NCI-H446 treated with DMSO at 0.1 percent for 48 hours (cell line): Measurements from ENCODE around the gene SPNS2.

Experiments
- DNase-seq: peaks from one replicate; lab custom pipeline; 2025; lab: John Stamatoyannopoulos, UW

SPNS2 gene

DNA sequence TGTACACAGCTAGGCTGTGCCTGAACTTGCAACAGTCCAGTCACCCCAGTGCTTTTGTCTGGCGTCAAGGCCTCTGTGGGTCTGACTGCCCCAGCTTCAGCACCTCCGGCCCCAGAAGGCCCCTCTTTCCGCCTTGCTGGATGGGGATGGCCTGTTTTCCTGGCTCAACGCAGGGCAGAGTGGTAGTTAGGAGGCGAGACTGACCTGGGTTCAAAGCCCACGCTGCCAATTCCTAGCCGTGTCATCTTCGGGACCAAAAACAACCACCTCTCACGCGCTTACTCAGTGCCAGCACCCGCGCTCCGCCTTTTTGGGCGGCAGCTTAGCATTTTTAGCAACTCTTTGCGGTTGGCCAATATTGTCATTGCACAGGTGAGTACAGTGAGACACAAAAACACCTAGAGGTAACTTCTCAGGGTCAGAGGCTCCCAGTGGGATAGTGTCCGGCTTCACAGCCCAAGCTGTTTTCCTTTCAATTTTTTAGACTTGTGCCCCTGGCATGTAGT lies 51.9 kb downstream of the SPNS2 start:
- no peak for DNase-seq

DNA sequence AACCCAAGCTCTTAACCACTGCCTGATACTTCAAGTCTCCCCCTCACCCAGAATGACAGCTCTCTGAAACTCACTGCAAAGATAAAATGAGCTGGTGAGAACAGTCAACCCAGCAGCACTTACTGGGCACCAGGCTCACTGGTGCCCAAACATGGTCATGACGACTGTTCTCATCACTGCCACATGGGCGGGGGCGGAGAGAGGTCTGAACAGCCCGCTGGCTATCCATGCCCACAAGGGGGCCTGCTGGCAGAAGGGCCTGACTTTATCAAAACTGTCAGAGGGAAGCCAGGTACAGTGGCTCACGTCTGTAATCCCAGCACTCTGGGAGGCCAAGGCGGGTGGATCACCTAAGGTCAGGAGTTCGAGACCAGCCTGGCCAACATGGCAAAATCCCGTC lies 52.5 kb downstream of the SPNS2 start:
- DNase-seq: no peak

DNA sequence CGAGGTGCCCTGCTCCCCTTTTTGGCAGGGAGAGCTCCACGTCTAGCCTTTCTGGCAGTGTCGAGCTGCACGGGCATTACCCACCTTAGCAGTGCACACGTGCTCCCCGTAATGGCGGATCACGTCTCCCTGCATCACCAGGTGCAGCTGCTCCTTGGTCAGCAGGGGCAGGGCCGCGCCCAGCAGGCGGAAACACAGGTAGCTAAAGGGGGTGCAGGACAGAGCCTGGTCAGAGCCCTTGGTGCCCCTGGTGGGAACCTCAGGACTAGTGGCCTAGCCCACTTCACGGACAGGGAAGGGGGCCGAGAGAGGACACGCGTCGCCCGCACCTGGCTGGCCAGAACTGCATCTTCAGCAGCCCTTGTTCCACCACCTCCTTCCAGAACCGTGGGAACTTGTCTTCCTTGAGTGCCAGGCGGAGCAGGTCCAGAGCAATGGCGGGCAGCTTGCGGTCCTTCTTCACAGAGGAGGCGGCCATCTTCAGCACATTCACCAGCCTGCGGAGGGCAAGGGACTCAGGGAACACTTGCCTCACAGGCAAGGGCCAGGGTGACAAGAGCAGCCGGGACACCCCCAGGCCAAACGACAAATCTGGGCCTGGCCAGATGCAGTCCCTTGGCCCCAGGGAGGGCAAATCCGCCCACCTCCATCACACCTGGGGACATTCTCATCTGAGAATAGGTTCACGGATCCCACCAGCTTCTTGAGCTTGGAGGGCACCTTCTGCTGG lies 53.3 kb downstream of the SPNS2 start:
- no peak for DNase-seq

DNA sequence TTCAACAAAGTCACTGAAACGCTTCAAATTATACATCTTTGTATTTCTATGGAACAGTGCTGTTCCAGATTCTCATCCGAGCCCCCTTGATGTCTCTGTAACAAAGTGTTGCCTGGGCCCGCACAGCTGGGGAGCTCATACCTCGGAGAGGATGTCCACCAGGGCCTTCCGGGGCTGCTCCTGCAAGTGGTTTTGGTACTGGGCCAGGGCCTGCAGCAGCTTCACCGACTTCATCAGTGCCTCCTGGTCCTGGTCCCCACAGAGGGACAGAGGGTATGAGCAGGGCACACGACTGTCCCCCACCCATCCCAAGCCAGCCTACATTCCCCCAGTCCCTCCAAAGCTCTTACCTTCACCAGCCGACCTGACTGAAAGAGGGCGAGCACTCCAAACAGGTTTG lies 55.0 kb downstream of the SPNS2 start:
- DNase-seq: no peak

DNA sequence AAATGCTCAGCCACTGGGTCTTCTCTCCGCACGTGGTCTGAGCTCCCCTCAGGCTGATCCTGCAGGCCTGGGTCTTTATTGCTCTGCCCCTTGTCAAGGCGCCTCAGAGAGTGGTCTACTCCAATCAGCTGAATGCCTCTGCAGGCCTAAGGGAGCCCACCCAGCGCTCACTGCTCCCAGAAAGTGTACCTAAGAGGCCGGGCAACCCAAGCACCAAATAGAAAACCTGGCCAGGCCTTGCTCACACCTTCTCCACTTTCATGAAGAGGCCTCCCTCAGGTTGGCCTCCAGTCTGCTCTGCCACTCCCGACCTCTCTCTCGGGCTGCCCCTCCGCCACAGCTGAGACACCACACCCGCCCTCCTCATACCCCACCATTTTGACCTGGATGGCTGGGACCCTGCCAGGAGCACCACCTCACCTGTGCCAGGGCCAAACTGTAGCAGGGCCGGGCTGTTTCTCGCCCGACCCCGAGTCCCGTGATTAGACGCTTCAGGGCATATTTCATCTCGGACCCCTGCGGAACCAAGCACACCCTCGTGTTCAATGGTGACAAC lies 55.8 kb downstream of the SPNS2 start:
- no peak for DNase-seq

DNA sequence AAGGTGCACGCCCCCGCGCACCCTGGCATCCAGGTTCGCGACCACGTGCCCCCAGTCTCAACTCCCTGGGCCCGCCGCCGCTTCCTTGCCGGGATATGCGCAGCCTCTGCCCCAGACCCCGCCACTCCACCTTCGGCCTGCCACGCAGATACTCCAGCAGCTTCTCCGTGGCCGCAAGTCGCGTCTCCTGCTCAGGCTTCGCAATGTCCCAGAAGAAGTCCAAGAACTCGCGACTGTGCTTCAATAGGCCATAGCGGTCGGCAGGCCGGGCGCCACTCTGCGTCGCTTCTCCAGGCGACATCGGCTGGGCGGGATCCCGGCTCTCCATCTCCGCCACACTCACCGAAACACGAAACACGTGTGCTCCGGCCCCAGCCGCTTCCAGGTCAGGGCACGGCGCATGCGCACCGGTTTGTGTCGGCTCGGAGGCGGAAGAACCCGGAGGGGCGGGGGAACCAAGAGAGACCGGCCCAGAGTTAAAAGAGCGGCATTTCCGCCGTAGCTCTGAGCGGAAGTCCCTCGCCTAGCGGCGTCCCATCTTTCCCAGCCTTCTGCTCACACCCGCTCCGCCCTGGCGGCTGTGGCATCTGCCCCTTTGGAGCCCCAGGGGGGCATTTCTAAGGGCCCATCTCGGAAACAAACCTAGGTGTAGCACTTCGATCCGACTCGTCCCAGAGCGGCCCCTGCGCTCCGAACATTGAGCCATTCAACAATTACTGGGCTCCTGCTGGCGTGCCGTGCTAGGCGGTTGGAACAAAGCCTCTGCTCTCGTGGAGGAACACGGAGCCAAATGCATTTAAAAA lies 56.5 kb downstream of the SPNS2 start, which contains the start of gene MYBBP1A:
Gene MYBBP1A, minus strand, starts transcription at position 388 of the 803 bp plus-strand sequence. Its CDS starts 60 bp downstream, at position 328.
- peak; percentile 84 for DNase-seq

DNA sequence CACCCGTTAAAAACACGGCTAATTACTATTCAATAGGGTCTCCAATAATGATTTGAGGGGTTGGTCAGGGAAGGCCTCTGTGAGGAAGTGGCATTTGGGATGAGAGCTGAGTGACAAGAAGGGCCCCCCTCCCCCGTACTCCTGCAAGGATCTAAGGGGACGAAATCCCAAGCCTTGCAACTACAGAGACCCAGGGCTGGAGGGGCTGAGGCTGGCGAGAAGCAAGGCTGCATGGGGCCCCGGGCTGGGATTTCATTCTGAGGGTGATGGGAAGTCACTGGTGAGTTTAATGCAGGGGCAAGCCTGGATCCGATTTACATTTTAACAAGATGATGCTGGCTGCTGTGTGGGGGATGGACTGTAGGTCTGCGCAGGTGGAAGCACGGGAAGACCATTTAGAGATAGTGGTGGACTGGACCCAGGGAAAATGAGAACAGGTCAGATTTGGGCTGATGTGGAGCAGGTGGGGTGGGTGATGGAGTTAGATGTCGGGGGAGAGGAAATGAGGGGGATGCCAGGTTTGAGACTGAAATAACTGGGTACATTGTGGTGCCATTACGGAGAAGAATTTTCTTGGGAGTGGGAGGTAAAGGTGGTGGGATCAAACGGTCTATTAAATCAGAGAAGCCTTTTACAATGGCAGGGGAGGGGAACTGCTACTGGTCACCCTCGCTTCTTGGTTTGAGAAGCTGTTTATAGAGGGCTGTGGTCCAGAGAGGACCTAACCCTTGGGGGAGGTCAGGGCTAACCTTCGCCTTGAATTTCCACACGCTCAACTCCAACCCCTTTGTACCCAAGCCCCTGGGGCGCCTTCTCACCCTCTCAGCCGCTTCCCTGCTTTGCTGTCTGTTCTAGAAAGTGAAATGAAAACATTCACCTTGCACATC lies 57.4 kb downstream of the SPNS2 start:
- no peak for DNase-seq

DNA sequence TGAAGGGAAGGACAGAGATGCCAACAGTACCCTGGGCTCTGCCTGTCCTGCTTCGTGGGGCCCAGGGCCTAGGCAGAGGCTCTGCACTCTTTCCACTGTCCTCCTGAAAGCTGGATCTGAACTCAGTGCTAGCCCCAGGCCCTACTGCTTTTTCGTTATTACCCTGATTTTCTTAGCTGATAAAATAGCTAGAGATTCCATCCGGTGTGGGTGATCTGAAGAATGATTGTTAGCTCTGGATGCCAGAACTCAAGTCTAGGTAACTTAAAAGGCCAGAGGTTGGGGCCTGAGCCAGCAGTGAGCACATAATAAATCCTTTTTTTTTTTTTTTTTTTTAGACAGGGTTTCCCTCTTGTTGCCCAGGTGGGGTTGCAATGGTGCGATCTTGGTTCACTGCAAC lies 58.3 kb downstream of the SPNS2 start:
- DNase-seq: no peak

DNA sequence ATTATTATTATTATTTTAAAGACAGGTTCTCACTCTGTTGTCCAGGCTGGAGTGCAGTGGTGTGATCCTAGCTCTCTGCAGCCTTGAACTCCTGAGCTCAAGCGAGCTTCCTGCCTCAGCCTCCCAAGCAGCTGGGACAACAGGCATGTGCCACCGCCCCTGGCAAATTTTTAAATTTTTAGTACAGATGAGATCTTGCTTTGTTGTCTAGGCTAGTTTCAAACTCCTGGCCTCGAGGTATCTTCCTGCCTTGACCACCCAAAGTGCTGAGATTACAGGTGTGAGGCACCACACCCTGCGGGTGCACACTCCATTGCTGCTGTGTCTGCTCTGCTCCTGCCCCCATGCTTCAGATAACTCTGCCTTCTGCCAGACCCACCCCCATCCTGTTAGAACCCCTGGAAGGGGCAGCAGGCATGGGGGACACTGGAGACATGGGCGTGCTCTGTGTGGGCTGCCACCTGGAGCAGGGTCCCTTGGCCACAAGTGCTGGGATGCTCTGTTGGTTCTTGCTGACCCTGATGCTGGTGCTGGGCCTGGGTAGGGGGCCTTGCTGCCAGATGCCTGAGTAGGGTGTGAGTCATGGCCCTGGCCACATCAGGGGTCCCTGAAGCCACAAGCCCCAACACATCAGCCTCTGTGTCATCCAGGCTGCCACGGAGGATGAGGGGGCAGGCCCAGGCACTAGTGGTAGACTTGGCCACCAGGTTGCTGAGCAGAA lies 59.1 kb downstream of the SPNS2 start:
- no peak for DNase-seq

DNA sequence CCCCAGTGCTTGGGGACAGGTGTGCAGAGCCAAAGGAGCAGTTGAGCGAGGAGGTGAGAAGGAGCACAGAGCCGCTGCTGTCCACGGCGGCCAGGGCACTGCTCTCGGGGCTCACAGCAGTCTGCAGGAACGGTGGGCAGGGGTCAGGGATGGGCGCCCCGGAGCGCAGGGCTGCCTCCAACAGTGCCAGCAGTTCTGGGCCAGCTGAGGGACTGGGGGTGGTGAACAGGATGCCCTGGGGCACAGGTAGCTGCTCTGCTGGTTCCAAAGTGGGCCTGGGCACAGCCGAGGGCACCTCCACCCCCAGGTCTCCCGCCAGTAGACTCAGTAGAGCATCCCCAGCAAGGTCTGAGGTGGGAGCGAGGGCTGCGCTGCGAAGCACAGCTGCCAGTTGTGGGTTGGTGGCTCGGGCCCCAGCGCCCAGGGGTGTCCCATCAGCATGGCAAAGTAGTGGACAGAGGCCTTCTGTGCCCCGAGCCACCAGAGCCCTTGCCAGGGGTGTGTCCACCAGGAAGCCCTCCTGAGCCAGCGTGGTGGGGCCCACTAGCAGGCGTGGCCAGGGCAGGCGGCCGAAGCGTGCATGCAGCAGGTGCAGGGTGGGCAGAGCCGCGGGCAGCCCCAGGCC lies 59.8 kb downstream of the SPNS2 start:
- DNase-seq: no peak

DNA sequence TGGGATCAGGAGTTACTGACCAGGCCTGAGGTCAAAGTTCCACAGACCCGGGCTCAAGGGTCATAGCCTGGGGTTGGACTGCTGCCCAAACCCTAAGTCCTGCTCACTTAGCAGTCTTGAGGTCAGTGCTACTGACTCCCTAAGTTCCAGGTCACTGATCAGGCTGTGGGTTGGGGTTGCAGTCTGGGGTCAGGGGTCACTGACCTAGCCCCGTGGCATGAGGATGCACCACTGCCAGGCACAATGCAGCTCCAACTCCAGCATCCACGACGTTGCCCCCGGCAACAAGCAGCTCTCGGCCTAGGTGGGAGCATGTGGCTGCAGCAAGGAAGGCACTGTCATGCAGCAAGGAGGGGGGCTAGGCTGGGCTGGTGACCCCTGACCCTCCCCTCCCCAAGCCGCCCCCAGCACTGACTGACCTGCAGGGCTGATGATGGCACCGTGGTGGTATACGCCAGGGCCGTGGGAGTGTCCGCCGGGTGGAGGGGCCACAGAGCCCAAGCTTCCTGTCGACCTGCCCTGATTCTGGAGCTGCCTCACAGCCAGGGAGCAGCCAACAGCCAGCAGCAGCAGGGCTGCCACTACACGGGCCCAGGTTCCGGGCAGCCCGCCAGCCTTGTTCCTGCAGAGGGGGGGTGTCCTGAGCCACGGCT lies 60.6 kb downstream of the SPNS2 start:
- DNase-seq: no peak

DNA sequence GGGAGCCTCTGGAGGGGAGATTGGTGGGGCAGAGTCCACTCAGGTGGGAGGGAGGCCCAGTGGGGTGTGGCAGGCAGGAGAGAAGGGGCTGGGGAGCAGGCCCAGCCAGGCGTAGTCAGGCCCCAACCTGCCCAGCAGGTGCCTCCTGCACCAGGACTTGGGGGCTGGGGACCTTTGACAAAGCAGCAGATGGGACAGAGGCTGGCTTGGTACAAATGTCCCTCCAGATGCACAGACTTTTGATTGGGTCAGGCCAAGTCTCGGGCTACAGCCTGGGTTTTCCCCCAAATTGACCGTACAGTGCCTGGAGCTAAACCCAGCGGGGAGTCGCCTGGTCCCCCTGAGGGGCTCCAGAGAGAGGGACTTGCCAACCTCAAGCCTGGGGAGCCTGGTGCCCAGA lies 61.3 kb downstream of the SPNS2 start:
- no peak for DNase-seq

DNA sequence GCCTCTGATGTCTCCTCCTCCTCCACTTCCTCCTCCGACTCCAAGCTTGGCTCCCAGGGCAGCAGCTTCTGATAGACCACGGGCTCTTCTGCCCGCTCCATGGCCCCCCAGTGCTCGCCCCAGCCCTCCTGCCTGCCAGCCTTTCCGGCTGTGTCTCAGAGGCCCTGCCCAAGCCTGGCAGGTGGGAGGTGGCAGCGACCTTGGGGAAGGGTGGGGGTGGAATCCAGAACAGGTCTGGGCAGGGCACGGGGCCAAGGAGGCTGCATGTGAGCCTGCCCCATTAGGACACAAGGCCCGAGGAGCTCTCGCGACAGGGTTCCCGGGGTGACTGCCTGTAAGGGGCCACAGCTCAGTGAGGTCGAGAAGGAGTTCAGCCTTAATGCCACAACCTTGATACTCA lies 61.7 kb downstream of the SPNS2 start, which contains the start of gene GGT6:
Gene GGT6, minus strand, starts transcription at position 157 of the 400 bp plus-strand sequence. Its CDS starts 56 bp downstream, at position 101.
- DNase-seq: no peak

DNA sequence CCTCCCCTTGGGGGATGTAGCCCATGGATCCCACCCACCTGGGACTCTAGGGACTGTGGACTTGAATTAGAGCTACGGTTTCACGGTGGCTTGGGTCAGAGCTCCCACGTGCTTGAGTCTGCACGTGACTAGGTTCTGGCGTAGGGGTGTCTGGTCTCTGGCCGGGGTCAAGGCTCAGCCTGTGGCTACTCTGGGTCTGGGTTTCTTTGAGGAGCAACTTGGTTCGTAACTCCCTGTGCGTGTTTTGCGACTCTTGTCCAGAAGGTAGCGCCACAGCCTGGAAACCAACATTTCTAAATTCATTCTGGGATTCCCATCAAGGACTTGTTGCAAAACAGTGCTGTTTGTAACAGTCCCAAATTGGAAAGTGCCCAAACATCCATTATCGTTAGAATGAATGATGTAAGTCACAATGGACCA lies 62.2 kb downstream of the SPNS2 start:
- DNase-seq: no peak

DNA sequence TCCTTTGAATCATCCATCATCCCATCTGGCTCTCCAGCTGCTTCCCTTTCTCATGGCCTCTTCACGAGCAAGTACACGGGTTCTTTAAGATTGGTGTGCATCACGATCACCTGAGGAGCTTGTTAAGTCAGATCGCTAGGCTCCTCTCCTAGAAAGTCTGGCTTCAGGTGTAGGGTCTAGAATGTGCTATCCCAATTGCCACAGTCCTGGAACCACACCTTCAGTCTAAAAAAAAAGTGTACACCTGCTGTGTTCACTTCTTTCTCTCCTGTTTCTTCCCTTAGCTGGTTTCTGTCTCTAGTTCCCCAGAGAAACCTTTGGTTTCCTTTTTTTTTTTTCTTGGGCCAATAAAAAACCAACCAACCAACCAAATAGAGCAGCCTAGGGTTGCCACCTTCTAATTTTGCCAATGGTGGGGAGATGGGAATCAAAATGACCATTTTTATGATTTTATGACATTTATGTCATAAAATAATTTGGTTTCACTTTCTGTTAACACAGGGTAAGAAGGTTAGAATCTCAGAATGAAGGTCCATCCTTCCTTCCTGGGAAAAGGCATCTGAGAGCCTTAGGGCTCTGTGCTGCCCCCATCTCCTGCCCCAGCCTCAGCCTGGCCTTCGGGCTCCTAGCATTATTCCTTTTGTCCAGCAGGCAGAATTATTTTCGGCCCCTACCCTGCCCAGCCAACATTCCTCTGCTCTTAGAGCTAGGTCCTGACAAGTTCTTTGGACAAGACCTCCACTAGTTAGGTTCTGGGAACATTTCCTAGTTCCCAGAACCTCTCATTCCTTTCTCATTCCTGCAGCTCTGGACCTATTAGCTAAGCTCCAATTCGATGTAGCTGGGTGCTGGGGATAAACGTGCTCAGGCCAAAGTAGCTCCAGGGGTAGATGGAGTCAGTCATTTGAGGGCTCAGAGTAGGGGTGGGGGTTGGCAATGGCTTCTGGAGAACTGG lies 63.6 kb downstream of the SPNS2 start:
- DNase-seq: no peak

DNA sequence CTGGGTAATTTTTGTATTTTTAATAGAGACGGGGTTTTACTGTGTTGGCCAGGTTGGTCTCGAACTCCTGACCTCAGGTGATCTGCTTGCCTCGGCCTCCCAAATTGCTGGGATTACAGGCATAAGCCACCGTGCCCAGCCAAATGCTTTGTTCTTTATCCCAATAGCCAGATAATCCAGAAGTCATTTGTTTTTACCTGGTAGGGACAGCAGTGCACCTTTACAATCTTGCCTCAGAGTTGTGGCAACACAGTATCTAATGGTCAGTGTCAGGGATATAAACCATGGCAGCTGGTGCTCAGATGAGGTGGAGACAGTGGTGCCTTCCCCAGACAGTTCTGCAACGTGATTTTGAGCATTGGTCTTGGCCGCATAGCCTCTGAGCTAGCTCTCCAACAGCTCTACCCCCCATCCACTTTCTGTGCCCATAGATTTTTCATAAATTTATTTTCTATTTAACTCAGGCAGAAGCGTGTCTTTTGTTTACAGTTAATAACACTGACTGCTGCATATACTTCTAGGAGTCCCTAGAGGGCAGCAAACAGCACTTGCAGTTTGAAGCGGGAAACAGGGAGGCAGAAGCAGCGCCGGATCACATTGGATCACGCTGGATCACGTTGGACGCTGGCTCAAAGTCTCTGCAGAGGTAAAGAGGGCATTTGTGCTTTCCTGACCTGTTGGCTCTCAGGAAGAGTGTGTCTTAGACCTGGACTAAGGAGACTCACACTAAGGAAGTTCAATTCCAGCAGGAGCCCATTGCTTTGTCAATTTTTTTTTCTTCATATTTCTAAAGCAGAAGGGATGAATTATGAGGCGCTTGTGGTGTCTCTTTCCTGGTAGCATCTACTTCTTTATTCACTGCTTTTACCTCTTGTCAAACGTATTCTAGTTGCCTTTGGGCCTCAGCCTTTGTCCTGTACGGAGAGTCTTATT lies 66.8 kb downstream of the SPNS2 start:
- DNase-seq: peak; percentile 63

DNA sequence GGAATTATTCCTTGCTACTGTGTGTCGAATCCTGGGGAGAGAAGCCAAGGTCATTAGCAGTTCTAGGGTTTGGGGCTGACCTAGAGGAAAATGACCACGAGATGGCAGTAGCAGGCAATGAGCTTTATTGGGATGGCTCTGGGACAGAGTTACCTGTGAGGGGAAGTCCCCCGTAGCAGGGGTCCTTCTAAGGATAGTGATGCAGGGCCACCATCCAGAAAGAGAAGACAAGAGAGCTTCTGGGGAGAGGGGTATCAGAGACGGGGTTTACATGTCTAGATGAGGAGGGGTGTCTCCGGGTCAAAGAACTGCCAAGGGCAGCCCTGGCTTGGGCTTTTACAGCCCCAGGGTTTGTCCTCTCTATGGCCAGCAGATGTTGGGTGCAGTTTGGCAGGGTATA lies 68.1 kb downstream of the SPNS2 start:
- DNase-seq: no peak

DNA sequence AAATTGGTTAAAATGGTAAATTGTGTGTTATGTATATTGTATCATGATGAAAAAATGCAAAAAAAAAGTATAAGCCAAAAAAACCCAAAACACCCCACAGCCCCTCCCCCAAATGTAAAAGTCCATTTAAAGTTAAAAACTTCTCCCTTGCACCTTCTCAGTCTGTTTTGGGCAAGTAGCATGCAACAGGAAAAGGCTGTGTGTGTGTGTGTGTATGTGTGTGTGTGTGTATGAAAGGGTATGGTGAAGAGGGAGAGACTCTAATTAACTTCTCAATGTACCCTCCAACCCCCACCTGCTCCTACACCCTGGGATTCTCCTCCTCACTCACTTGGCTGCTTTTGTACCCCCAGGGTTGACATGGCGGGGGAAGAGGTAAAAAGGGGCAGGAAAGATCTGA lies 70.9 kb downstream of the SPNS2 start:
- DNase-seq: no peak
